ENCODE results near the gene FAM200C.

Gene FAM200C

GRCh38 chr5:160419458-160420330 lies 19.8 kb upstream of the FAM200C start:
- no peak for DNase-seq

GRCh38 chr5:160418561-160419457 lies 19.0 kb upstream of the FAM200C start, which contains the start of gene SLU7:
Gene SLU7 (minus strand): TSS chr5:160419081. CDS start chr5:160415294, 3,787 bp downstream.
- DNase-seq = peak; percentile 74

GRCh38 chr5:160398806-160399205 lies 1.0 kb downstream of the FAM200C start:
- DNase-seq = no peak

- DNase-seq = no peak
These were observed 2.4 kb downstream of the FAM200C start for GRCh38 chr5:160397492-160397891.

- no peak for DNase-seq
These were observed 4.7 kb downstream of the FAM200C start for GRCh38 chr5:160395111-160395510.

- no peak for DNase-seq
These were observed 8.8 kb downstream of the FAM200C start for GRCh38 chr5:160390787-160391696.

GRCh38 chr5:160387445-160387844 lies 12.4 kb downstream of the FAM200C start:
- DNase-seq = no peak

- DNase-seq = no peak
These were observed 14.4 kb downstream of the FAM200C start for GRCh38 chr5:160385496-160385895.

GRCh38 chr5:160384681-160385080 lies 15.2 kb downstream of the FAM200C start:
- DNase-seq = no peak

- DNase-seq = no peak
These were observed 17.5 kb downstream of the FAM200C start for GRCh38 chr5:160382346-160382745.

GRCh38 chr5:160380041-160380440 lies 19.8 kb downstream of the FAM200C start:
- no peak for DNase-seq

- DNase-seq = no peak
These were observed 20.3 kb downstream of the FAM200C start for GRCh38 chr5:160379511-160379910.

- DNase-seq = no peak
These were observed 21.5 kb downstream of the FAM200C start for GRCh38 chr5:160378330-160378729.

- no peak for DNase-seq
These were observed 22.2 kb downstream of the FAM200C start for GRCh38 chr5:160377651-160378050.

- no peak for DNase-seq
These were observed 23.4 kb downstream of the FAM200C start for GRCh38 chr5:160376416-160376815.

- DNase-seq = no peak
These were observed 24.2 kb downstream of the FAM200C start for GRCh38 chr5:160375701-160376100.

- no peak for DNase-seq
These were observed 24.7 kb downstream of the FAM200C start for GRCh38 chr5:160375166-160375565.

GRCh38 chr5:160371294-160371693 lies 28.6 kb downstream of the FAM200C start:
- no peak for DNase-seq

- DNase-seq = no peak
These were observed 29.2 kb downstream of the FAM200C start for GRCh38 chr5:160370713-160371034.

- no peak for DNase-seq
These were observed 29.7 kb downstream of the FAM200C start, which contains the start of gene C1QTNF2 for GRCh38 chr5:160369990-160370712. Gene C1QTNF2 (minus strand): TSS chr5:160370626. CDS start chr5:160355011, 15,615 bp downstream.

- DNase-seq = no peak
These were observed 32.0 kb downstream of the FAM200C start for GRCh38 chr5:160367885-160368284.

GRCh38 chr5:160367261-160367660 lies 32.6 kb downstream of the FAM200C start:
- DNase-seq = no peak
